ELR (cell line): Measurements from ENCODE around the gene RRM1.
"Not testable (repeated sequence)": the region's sequence is repeated elsewhere in the genome, so short reads cannot be mapped to it uniquely, and the experiment has no call there.

Experiments
- DNase-seq: peaks from one replicate; pipeline ENCODE4 v3.0.0-alpha.2; 2015; ENCODE audit warnings: low read depth

The RRM1 gene

GRCh38 chr11:4094348-4095291 lies at the start of gene RRM1:
TSS of gene RRM1 (plus strand) at chr11:4094799. CDS start at chr11:4095013, 214 bp downstream.
- DNase-seq = peak; percentile 97

DNA sequence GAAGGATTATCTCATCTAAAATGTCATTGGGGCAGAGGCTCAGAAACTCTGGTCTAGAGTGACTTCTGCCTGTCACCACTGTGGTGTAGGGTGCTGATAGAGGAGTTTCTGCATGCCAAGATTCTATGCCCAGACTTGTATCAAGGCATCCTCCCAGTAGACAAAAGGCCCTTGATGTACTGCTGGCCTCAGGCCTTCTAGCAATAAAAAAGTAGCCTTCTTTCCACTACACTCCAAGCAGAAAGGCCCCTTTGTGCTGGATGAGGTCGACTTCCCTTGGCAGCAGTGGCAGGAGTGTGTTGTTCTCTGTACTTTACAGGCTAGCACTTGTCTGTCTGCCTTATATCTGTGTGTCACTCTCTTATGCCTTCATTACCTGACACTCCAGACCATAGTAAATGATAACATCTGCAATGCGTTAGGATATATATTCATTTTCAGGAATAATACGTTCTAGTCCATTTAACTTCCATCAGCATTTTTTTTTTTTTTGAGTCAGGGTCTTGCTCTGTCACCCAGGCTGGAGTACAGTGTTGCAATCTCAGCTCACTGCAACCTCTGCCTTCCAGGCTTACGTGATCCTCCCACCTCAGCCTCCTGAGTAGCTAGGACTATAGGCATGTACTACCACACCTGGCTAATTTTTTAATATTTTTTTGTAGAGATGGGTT lies 49.5 kb upstream of the RRM1 start:
- no peak for DNase-seq

DNA sequence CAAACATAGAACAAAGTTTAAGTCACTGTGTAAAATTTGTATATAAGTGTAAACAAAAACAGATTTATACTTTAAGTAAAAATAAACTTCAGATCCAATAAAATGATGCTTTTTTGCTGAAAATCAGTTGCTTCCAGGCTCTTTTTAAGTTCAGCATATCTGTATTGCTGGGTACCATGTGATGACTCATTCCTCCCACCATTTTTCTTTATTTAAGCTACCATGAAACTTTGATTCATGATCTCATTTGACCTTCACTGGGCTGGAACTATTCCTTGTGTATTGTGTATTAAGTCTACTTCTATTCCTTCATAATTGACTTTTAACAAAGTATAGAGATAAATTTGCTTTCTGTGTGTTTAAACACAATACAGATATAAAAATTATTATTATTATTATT lies 46.3 kb upstream of the RRM1 start:
- no peak for DNase-seq

GRCh38 chr11:4049006-4049405 lies 45.6 kb upstream of the RRM1 start:
- no peak for DNase-seq

GRCh38 chr11:4050138-4050537 lies 44.5 kb upstream of the RRM1 start:
- no peak for DNase-seq

- not testable (repeated sequence) for DNase-seq
Measured at GRCh38 chr11:4053200-4053599, 41.4 kb upstream of the RRM1 start.

DNA sequence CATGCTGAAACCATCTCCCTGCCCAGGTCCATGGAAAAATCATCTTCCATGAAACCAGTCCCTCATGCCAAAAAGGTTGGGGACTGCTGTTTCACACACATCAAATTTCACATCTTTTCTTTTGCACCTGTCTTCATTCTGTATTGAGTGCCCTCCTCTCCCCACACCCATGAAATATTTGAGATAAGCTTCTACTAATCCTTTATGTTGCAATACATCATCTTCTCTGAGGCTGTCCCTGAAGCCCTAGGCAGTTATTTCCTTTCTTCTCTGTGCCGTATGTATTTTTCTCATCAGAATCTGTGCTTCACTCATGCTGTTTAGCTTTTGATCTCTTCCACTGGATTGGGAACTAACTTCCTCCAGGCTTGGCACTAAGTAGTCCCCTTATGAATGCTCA lies 40.0 kb upstream of the RRM1 start:
- DNase-seq = no peak

- no peak for DNase-seq
Measured at GRCh38 chr11:4059424-4059823, 35.2 kb upstream of the RRM1 start.

GRCh38 chr11:4060182-4060923 lies 34.2 kb upstream of the RRM1 start:
- no peak for DNase-seq

GRCh38 chr11:4061700-4062099 lies 32.9 kb upstream of the RRM1 start:
- no peak for DNase-seq

GRCh38 chr11:4063348-4063747 lies 31.3 kb upstream of the RRM1 start:
- no peak for DNase-seq

GRCh38 chr11:4064278-4064955 lies 30.2 kb upstream of the RRM1 start:
- DNase-seq = no peak

GRCh38 chr11:4065086-4065485 lies 29.5 kb upstream of the RRM1 start:
- DNase-seq = no peak

DNA sequence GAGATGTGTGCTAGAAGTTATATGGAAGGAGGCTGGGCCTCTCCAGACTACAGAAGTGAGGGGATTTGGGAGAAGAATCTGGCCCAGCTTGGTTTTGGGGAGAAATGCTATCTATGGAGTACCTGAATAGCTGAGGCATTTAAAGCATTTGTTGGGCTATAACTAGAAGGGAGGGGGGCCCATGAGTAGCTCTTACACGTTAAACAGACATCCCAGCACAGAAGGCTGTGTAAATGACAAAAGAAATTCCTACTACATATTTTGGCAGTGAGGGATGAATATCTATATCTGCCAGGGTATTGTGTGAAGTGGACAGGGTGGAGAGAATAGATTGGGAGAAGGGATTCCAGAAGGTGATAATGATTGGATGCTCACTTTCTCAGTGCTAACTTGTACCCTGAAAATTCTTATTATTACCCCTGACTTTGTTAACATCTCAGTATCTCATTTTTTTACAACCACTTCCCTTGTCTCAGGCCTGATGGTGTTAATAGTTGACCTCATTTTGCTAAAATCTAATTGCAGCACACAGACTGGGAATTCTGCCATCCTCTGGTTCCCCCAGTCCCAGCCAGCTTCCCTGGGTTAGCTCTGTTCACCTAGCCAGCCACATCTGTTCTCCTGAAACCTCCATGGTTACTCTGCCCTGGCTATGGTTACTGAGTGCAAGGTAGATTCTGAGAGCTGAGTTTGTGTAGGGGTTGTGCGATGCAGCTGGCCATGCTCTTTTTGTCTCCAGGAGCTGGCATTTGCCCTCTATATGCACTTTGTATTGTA lies 28.8 kb upstream of the RRM1 start:
- no peak for DNase-seq

DNA sequence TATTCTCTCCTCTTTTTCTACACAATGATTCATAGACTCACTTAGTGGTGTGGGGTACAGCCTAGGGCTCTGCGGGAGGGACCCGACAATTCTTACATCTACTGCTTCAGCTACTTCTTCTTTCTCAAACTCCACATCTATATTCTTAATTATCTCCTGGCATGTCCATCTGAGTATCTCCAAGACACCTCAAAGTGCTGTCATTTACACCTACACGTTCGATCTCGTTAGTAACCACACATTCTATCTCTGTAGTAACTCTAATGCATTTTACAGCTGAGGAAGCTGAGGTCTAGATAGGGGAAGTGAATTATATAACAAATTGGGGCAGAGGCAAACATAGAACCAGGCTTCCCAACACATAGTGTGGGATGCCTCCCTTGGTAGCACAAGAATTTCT lies 27.7 kb upstream of the RRM1 start:
- no peak for DNase-seq

DNA sequence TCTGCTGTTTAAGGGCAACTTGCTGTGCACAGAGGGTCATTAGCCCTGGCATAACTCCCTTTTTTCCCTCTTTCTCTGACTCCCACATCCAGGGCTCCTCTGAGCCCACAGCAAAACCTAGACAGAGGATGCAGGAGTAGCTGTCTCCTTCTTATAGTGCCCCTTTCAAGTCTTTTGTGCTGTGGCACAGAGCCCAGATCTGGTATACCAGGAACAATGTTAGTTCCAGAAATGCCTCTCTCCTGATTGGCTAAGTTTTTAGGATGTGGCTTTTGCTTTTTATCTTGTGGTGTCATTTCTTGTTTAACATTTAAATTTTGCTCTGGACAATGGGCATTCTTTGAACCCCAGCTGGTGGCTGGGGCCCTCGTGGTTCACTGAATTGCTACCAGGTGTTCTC lies 25.6 kb upstream of the RRM1 start:
- no peak for DNase-seq

DNA sequence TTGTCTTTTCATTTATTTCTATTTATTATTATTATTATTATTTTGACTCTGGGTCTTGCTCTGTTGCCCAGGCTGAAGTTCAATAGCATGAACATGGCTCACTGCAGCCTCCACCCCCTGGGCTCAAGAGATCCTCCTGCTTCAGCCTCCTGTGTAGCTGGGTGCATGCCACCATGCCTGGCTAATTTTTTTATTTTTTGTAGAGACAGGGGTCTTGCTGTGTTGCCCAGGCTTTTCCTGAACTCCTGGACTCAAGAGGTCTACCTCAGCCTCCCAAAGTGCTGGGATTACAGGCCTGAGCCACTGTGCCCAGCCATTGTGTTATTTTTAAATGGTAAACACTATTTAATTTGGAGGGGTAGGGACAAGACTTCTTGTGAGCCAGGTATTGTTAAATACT lies 23.3 kb upstream of the RRM1 start:
- DNase-seq = no peak

DNA sequence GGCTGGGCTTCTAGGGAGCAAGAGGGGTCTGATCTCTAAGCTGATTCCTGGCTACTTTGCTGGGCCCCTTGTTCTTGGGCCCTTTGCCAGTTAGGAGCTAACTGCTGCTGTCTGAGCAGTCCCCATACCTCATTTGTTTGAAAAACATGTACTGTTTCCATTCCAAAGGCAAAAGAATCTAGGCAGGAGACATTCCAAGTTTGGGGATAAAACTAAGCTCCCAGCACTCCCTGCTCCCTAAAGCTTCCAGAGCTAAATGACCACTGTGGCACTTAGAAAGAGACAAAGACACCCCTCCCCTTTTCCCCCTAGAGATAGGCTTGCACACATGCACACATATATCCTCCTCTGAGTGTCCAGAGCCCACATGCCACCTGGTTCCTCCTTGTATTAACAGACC lies 22.7 kb upstream of the RRM1 start:
- no peak for DNase-seq

DNA sequence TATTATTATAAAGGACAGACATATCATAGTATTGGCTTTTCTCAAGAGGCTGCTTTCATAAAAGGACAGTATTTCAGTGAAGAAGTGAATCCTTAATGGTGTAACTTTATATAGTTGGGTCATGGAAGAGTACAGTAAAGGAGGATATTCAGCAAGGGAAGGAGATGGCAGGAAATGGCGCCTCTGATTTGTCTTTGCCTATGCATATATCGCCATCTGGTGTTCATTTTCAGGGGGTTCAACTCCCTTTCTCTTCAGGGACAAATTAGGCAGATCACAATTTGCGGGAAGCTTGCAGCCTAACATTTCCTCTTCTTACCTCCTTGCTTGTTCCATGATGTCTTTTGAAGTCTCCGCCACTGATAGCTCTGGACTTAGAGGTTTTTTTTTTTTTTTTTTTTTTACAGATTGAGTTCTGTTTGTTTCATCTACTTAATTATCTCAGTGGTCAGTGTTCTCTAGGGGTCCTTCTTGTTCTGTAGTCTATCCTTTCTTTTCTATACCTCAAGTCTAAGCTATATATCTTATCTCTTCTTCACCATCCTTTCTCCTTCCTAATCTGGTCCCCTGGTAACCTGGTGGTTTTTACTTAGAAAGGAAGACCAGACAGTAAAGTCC lies 21.8 kb upstream of the RRM1 start:
- peak; percentile 83 for DNase-seq

DNA sequence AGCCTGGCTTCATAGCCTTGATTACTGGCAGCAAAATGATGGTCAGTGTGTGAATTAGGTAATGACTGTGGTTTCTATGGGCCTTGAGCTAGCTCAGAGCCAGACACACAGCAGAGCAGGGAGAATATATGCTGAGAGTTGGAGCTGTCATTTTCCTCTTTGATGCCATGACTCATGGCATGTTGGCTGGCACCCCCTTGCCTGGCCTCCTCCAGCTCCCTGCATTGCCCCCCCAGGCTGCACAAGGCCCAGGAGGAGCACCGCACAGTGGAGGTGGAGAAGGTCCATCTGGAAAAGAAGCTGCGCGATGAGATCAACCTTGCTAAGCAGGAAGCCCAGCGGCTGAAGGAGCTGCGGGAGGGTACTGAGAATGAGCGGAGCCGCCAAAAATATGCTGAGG lies 20.3 kb upstream of the RRM1 start:
- DNase-seq = no peak

DNA sequence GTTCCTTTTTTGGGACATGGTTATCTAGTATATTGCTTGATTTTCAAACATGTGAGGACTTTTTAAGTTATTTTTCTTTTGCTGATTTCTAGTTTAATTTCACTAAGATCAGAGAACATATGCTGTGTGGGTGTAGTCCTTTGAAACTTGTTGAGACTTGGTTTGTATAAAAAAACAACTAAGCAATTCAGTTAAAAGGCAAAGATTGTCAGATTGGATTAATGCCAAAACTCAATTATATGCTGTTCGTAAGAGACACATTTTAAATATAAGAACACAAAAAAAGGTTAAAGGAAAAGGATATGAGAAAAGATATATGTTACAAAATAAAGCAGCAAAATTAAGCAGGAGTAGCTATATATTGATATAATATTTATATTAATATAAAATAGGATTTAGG lies 17.8 kb upstream of the RRM1 start:
- no peak for DNase-seq
